Activated CD4-positive, alpha-beta T cell treated with anti-CD3 and anti-CD28 coated beads, Interleukin-2, Interleukin-4, amounts not matched to agents 100 ng/mL and 50 ng/mL, durations not matched to agents 16 hours and 8 hours (primary cell): ENCODE data around the gene SKP1.

Source experiments
- DNase-seq: peaks from one replicate; pipeline ENCODE4 v3.0.0-alpha.2; 2020; ENCODE audit warnings: low spot score

The SKP1 gene

GRCh38 chr5:134113902-134114875 lies 62.6 kb downstream of the SKP1 start, which contains the start of gene TCF7:
Gene TCF7, plus strand, starts transcription at chr5:134114681. Its CDS starts 226 bp downstream, at chr5:134114907.
- DNase-seq: peak; percentile 60

GRCh38 chr5:134113363-134113889 lies 63.3 kb downstream of the SKP1 start:
- no peak for DNase-seq

GRCh38 chr5:134112726-134113362 lies 63.9 kb downstream of the SKP1 start:
- DNase-seq: no peak

GRCh38 chr5:134111741-134112647 lies 64.8 kb downstream of the SKP1 start:
- peak; percentile 90 for DNase-seq

- DNase-seq: no peak
These were observed 66.4 kb downstream of the SKP1 start for GRCh38 chr5:134110382-134110781.

- DNase-seq: no peak
These were observed 69.0 kb downstream of the SKP1 start for GRCh38 chr5:134107779-134108178.

- DNase-seq: no peak
These were observed 69.6 kb downstream of the SKP1 start for GRCh38 chr5:134106991-134107701.

GRCh38 chr5:134103998-134104654 lies 72.6 kb downstream of the SKP1 start:
- DNase-seq: no peak

- DNase-seq: no peak
These were observed 73.4 kb downstream of the SKP1 start for GRCh38 chr5:134103397-134103796.

GRCh38 chr5:134101686-134102439 lies 74.9 kb downstream of the SKP1 start:
- DNase-seq: peak; percentile 70

- peak; percentile 91 for DNase-seq
These were observed 76.3 kb downstream of the SKP1 start for GRCh38 chr5:134100283-134101091.

- no peak for DNase-seq
These were observed 76.8 kb downstream of the SKP1 start for GRCh38 chr5:134099939-134100282.

GRCh38 chr5:134099288-134099872 lies 77.4 kb downstream of the SKP1 start:
- no peak for DNase-seq
